HG03159 (cell line): ENCODE results near the gene DNAJB4.
"Not testable (repeated sequence)": the region's sequence is repeated elsewhere in the genome, so short reads cannot be mapped to it uniquely, and the experiment has no call there.

ENCODE experiments used
- ATAC-seq: cut with Tn5 transposase; IDR thresholded peaks from one replicate; pipeline ENCODE4 v1.9.1; 2021; ENCODE audit warnings: mild to moderate bottlenecking, moderate library complexity; ENCODE audit not compliant: unreplicated experiment

Gene DNAJB4

GRCh38 chr1:78061825-78062523 is 57.2 kb downstream of the DNAJB4 start:
- no peak for ATAC-seq

GRCh38 chr1:78064886-78065285 is 60.1 kb downstream of the DNAJB4 start:
- not testable (repeated sequence) for ATAC-seq
